A673 (cell line): ENCODE measurements around the gene FOXJ3. TPM values are rescaled to one million over a fixed set of nuclear protein-coding genes. Genes with fewer than 3 reads are reported as not detected.

Source experiments
- BruUV-seq: library from RNA; stranded (reverse); fragments of 400-500 nt; replicated peaks from 2 replicates; lab custom pipeline; 2021; lab: Mats Ljungman, UMichigan
- CTCF ChIA-PET: fragments of 300-600 bp; sonication (Branson Sonifier 250); formaldehyde crosslinking; loops from one replicate; lab custom pipeline; 2022; ENCODE audit warnings: antibody characterized with exemption; lab: Charles Lee
- POLR2A ChIA-PET: fragments of 300-600 bp; sonication (Branson Sonifier 250); formaldehyde crosslinking; loops from one replicate; lab custom pipeline; 2022; ENCODE audit warnings: antibody characterized with exemption; ENCODE audit not compliant: low non-redundant PET; lab: Charles Lee
- DNase-seq: peaks from one replicate; pipeline ENCODE4 v3.0.0-alpha.2; 2015; ENCODE audit warnings: low spot score
- H3K27ac ChIP-seq: fragments of 200-600 bp; sonication (generic); 2 replicates; pipeline ENCODE4 v1.5.1; 2016; ENCODE audit warnings: mixed run types, low read depth, mild to moderate bottlenecking, mixed read lengths, antibody characterized with exemption, low read length; ENCODE audit not compliant: poor library complexity, severe bottlenecking
- H3K27me3 ChIP-seq: fragments of 200-600 bp; sonication (generic); replicated peaks from 2 replicates; pipeline ENCODE4 v1.6.1; 2017; ENCODE audit warnings: mixed run types, low read depth, mild to moderate bottlenecking, mixed read lengths, antibody characterized with exemption, low read length; ENCODE audit not compliant: insufficient read depth, poor library complexity
- H3K36me3 ChIP-seq: fragments of 200-600 bp; sonication (generic); 2 replicates; pipeline ENCODE4 v1.6.1; 2016; ENCODE audit warnings: mixed run types, mild to moderate bottlenecking, mixed read lengths, antibody characterized with exemption, low read length; ENCODE audit not compliant: insufficient read depth, poor library complexity, severe bottlenecking
- H3K4me1 ChIP-seq: fragments of 200-600 bp; sonication (generic); 2 replicates; pipeline ENCODE4 v1.6.1; 2017; ENCODE audit warnings: mixed run types, mild to moderate bottlenecking, mixed read lengths, antibody characterized with exemption, low read length; ENCODE audit not compliant: insufficient read depth, poor library complexity, severe bottlenecking
- H3K4me3 ChIP-seq: fragments of 200-600 bp; sonication (generic); 2 replicates; pipeline ENCODE4 v1.5.1; 2016; ENCODE audit warnings: low read depth, mixed run types, mild to moderate bottlenecking, mixed read lengths, low read length; ENCODE audit not compliant: poor library complexity, severe bottlenecking
- H3K9me3 ChIP-seq: fragments of 200-600 bp; sonication (generic); 2 replicates; pipeline ENCODE4 v1.6.1; 2016; ENCODE audit warnings: mixed run types, low read depth, mild to moderate bottlenecking, mixed read lengths, antibody characterized with exemption, low read length; ENCODE audit not compliant: poor library complexity, severe bottlenecking
- EZH2 ChIP-seq: fragments of 200-600 bp; sonication (generic); IDR thresholded peaks from 2 replicates; pipeline ENCODE4 v1.6.1; 2017; ENCODE audit warnings: borderline replicate concordance, low read depth, mild to moderate bottlenecking, mixed read lengths, antibody characterized with exemption, low read length; ENCODE audit not compliant: poor library complexity, severe bottlenecking
- intact Hi-C: fragments of 100-400 bp; cut with micrococcal nuclease; formaldehyde crosslinking; loops from one replicate; pipeline ENCODE4 v1.10.0; 2022; ENCODE audit not compliant: unreplicated experiment
- total RNA-seq: library from RNA; stranded (reverse); gene quantifications from 2 replicates; pipeline ENCODE4 v1.2.3, GENCODE V29; 2021
- TF ChIP-seq, protein P1 (sequence below): fragments of 300-800, 200-600 bp; sonication (generic); conservative IDR thresholded peaks from 2 replicates; pipeline ENCODE4 v1.5.1; 2017; ENCODE audit warnings: low read depth, mild to moderate bottlenecking, antibody characterized with exemption, low read length, moderate library complexity, mixed read lengths

The FOXJ3 gene
- total RNA-seq, 1 experiment from 2014 or later = 57.9 TPM

DNA sequence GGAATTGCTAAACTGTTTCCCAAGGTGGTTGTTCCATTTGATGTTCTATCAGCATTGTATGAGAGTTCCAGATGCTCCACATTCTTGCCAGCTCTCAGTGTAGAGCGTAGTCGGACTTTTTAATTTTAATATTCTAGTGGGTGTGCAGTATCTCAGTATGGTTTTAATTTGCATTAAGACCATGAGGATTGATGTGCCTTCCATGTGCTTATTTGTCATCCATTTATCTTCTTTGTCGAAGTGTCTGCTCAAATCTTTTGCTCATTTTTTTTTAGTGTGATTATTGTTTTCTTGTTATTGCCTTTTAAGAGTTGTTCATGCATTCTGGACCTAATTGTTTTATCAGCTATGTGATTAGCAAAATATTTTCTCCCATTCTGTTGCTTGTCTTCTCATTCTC lies 195.6 kb downstream of the FOXJ3 start:
- Histone ChIP-seq H3K4me1 (no peaks in the 10 kb centered on the region), H3K9me3 (no peaks in the 10 kb centered on the region), H3K36me3 (no peaks in the 10 kb centered on the region), H3K4me3 (no peak overlapping the region), H3K27me3 (no peaks in the 10 kb centered on the region), H3K27ac (no peak overlapping the region)
- intact Hi-C loops = no loop called here
- POLR2A ChIA-PET = no interaction called here
- BruUV-seq = no TSS peak
- TF ChIP-seq, protein P1, sequence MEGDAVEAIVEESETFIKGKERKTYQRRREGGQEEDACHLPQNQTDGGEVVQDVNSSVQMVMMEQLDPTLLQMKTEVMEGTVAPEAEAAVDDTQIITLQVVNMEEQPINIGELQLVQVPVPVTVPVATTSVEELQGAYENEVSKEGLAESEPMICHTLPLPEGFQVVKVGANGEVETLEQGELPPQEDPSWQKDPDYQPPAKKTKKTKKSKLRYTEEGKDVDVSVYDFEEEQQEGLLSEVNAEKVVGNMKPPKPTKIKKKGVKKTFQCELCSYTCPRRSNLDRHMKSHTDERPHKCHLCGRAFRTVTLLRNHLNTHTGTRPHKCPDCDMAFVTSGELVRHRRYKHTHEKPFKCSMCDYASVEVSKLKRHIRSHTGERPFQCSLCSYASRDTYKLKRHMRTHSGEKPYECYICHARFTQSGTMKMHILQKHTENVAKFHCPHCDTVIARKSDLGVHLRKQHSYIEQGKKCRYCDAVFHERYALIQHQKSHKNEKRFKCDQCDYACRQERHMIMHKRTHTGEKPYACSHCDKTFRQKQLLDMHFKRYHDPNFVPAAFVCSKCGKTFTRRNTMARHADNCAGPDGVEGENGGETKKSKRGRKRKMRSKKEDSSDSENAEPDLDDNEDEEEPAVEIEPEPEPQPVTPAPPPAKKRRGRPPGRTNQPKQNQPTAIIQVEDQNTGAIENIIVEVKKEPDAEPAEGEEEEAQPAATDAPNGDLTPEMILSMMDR = no peak
- TF ChIP-seq EZH2 = no peak
- DNase-seq = no peak
- CTCF ChIA-PET = no interaction called here

GRCh38 chr1:42138586-42138985 lies 196.4 kb downstream of the FOXJ3 start:
- H3K27me3 ChIP-seq = no peaks in the 10 kb centered on the region

DNA sequence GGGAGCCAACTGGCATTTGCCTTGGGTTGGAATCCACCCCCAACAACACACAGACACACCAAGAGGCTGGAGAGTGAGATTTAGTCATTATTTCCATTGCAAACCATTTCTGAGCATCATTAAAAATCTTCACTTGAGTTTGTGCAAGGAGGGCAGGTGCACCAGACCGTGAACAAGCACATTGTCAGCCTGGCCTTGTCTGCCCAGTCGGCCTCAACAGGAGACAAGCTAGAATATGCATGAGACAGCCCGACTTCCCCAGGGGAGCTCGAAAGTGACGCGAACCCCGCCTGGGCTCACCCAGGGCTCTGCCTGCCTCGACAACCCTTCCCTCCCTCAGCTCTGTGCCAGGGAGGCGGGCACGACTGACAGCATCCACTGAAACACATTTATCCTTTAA lies 197.3 kb downstream of the FOXJ3 start:
- H3K36me3 ChIP-seq = no peaks in the 10 kb centered on the region
- no peaks in the 10 kb centered on the region for H3K27me3 ChIP-seq
- POLR2A ChIA-PET = no interaction called here
- H3K9me3 ChIP-seq = no peaks in the 10 kb centered on the region
- no peak overlapping the region for H3K27ac ChIP-seq
- CTCF ChIA-PET = no interaction called here
- H3K4me3 ChIP-seq = no peak overlapping the region
- TF ChIP-seq, protein P1 = no peak
- TF ChIP-seq EZH2 = no peak
- BruUV-seq = no TSS peak
- H3K4me1 ChIP-seq = no peaks in the 10 kb centered on the region
- intact Hi-C loops = no loop called here
- DNase-seq = no peak

More at GRCh38 chr1:42138586-42138985, 196.4 kb downstream of the FOXJ3 start:
- H3K4me3 ChIP-seq = no peak overlapping the region
- no peaks in the 10 kb centered on the region for H3K4me1 ChIP-seq
- DNase-seq = no peak
- ChIA-PET POLR2A (no interaction called here), CTCF (no interaction called here)
- intact Hi-C loops = no loop called here
- H3K27ac ChIP-seq = no peak overlapping the region
- BruUV-seq = no TSS peak
- H3K36me3 ChIP-seq = no peaks in the 10 kb centered on the region
- TF ChIP-seq, protein P1 = no peak
- no peak for TF ChIP-seq EZH2
- no peaks in the 10 kb centered on the region for H3K9me3 ChIP-seq
